Keratinocyte (primary cell): Measurements from ENCODE around the gene FNDC11. TPM values are rescaled to one million over a fixed set of nuclear protein-coding genes. Genes with fewer than 3 reads are reported as not detected.

ENCODE experiments used
- DNase-seq: peaks from one replicate; pipeline ENCODE4 v3.0.0-alpha.2; 2011; ENCODE audit warnings: low read depth, missing footprints, low spot score
- FAIRE-seq: peaks from 2 replicates; lab custom pipeline; 2011; peaks lifted over from hg19 to GRCh38; lab: Jason Lieb, UNC
- H2AFZ ChIP-seq: 2 replicates; pipeline ENCODE4 v1.6.0; 2012; ENCODE audit warnings: low read length, control low read depth, inconsistent platforms; ENCODE audit not compliant: control insufficient read depth
- H3K27ac ChIP-seq: 2 replicates; pipeline ENCODE4 v1.5.1; 2011; ENCODE audit warnings: low read length; ENCODE audit not compliant: control insufficient read depth, insufficient read depth
- H3K27me3 ChIP-seq: 3 replicates; pipeline ENCODE4 v1.6.0; 2011; ENCODE audit warnings: low read length; ENCODE audit not compliant: control insufficient read depth, insufficient read depth; ENCODE audit errors: extremely low read depth
- H3K36me3 ChIP-seq, 2 experiments: 2 replicates in 1 of 2; 3 replicates in 1 of 2; pipeline ENCODE4 v1.5.1; 2011; ENCODE audit warnings: low read length in 2 of 2, mild to moderate bottlenecking in 1 of 2; ENCODE audit not compliant: control insufficient read depth in 2 of 2, insufficient read depth in 2 of 2; ENCODE audit errors: extremely low read depth in 1 of 2
- H3K4me1 ChIP-seq: 3 replicates; pipeline ENCODE4 v1.5.1; 2011; ENCODE audit warnings: low read length; ENCODE audit not compliant: control insufficient read depth, insufficient read depth; ENCODE audit errors: extremely low read depth
- H3K4me2 ChIP-seq: 3 replicates; pipeline ENCODE4 v1.6.0; 2011; ENCODE audit warnings: low read depth, low read length; ENCODE audit not compliant: control insufficient read depth, insufficient read depth; ENCODE audit errors: extremely low read depth
- H3K4me3 ChIP-seq, 3 experiments: fragments of 200-600 bp in 1 of 3; sonication (generic) in 1 of 3; 2 replicates in 2 of 3; 3 replicates in 1 of 3; pipeline ENCODE4 v1.5.1; 2011 to 2016; ENCODE audit warnings: low read length in 3 of 3, mild to moderate bottlenecking in 3 of 3, control low read depth in 2 of 3, inconsistent platforms in 1 of 3, low read depth in 1 of 3, mixed read lengths in 1 of 3, mixed run types in 1 of 3, moderate library complexity in 1 of 3; ENCODE audit not compliant: control insufficient read depth in 2 of 3, insufficient read depth in 2 of 3; ENCODE audit errors: extremely low read depth in 1 of 3
- H3K79me2 ChIP-seq: 2 replicates; pipeline ENCODE4 v1.6.0; 2012; ENCODE audit warnings: low read length; ENCODE audit not compliant: control insufficient read depth, insufficient read depth
- H3K9ac ChIP-seq: 3 replicates; pipeline ENCODE4 v1.6.0; 2011; ENCODE audit warnings: low read length; ENCODE audit not compliant: control insufficient read depth, insufficient read depth; ENCODE audit errors: extremely low read depth
- H3K9me1 ChIP-seq: 3 replicates; pipeline ENCODE4 v1.6.0; 2011; ENCODE audit warnings: low read length; ENCODE audit not compliant: control insufficient read depth, insufficient read depth; ENCODE audit errors: extremely low read depth
- H3K9me3 ChIP-seq: 2 replicates; pipeline ENCODE4 v1.5.1; 2012; ENCODE audit warnings: low read depth, low read length; ENCODE audit not compliant: control insufficient read depth
- H4K20me1 ChIP-seq: 3 replicates; pipeline ENCODE4 v1.6.0; 2011; ENCODE audit warnings: low read length; ENCODE audit not compliant: control insufficient read depth, insufficient read depth; ENCODE audit errors: extremely low read depth
- EZH2 ChIP-seq: IDR thresholded peaks from one replicate; pipeline ENCODE4 v1.6.1; 2012; ENCODE audit warnings: inconsistent platforms, mild to moderate bottlenecking, low read length, moderate library complexity
- dilution Hi-C: fragments of 300-500 bp; cut with MboI; formaldehyde crosslinking; loops from one replicate; pipeline ENCODE4 v1.7.0; 2020; ENCODE audit warnings: low sequenced_read_pairs; ENCODE audit not compliant: extremely low pct_ligation_motif_present
- polyA plus RNA-seq, 5 experiments: library from polyadenylated mRNA; depleted of rRNA in 3 of 5; stranded (reverse) in 3 of 5; stranded (forward) in 1 of 5; unstranded in 1 of 5; fragments of >200 nt; gene quantifications; 1 replicate in 1 of 5; 2 replicates in 3 of 5; 3 replicates in 1 of 5; pipeline versions ENCODE4 v1.2.1 to v1.2.3, GENCODE V29; 2011 to 2012; ENCODE audit warnings: missing spikeins in 2 of 5, low read depth in 1 of 5, low replicate concordance in 1 of 5
- TF ChIP-seq, protein P1 (sequence below), 3 experiments: IDR thresholded peaks in 1 of 3; conservative IDR thresholded peaks in 1 of 3; optimal IDR thresholded peaks in 1 of 3; 2 replicates in 2 of 3; 3 replicates in 1 of 3; pipeline versions ENCODE3 to v1.5.1; 2011; ENCODE audit warnings: low read length in 3 of 3, mild to moderate bottlenecking in 3 of 3, moderate library complexity in 2 of 3, control low read depth in 1 of 3, inconsistent platforms in 1 of 3; ENCODE audit not compliant: insufficient read depth in 2 of 3; ENCODE audit errors: extremely low read depth in 1 of 3

FNDC11 gene
- polyA plus RNA-seq, 1 donor (not counting 4 experiments of a cell fraction or from before 2014, with no cell fraction given) = 0.55 TPM

DNA sequence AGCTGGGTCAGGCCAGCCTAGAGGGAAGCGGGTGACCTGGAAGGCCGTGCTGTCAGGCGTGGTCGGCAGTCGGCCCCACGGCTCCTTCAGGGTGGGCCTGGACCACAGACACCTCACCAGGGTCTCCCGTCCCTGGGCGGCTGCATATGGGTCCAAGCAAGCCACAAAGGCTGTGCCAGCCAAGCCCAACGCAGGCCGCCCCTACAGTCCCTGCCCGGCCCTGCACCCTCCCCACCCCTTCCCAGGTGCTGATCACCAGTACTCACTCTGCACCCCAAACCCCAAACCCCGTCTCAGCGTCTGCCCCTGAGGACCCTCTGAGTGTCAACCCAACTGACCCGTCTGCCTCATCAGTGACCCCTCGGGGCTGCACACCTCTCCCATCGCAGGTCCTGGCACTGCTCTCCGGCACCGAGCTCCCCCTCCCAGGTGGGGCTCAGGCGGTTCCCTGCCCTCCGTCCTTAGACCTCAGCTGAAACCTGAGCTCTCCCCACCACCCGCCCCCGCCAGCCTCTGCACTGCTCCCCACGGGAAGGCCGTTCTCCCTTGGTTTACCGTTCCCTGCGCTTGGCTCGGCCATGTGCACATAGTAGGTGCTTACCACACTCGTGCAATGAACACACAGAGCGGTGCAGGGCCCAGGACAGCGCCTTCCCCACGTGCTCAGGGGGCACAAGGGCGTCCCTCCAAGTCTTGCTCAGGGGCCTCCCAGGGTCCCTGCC lies 34.9 kb upstream of the FNDC11 start:
- FAIRE-seq (no peak), DNase-seq (no peak)
- H3K9me1 ChIP-seq = no peaks in the 10 kb centered on the region
- H3K4me1 ChIP-seq = peaks cover 10% of the 10 kb centered on the region
- H3K4me3 ChIP-seq = peak overlapping the region; percentile 46 to 96 (median 72)
- dilution Hi-C loops = no loop called here
- H3K27me3 ChIP-seq = no peaks in the 10 kb centered on the region
- TF ChIP-seq EZH2 = no peak
- TF ChIP-seq, protein P1, sequence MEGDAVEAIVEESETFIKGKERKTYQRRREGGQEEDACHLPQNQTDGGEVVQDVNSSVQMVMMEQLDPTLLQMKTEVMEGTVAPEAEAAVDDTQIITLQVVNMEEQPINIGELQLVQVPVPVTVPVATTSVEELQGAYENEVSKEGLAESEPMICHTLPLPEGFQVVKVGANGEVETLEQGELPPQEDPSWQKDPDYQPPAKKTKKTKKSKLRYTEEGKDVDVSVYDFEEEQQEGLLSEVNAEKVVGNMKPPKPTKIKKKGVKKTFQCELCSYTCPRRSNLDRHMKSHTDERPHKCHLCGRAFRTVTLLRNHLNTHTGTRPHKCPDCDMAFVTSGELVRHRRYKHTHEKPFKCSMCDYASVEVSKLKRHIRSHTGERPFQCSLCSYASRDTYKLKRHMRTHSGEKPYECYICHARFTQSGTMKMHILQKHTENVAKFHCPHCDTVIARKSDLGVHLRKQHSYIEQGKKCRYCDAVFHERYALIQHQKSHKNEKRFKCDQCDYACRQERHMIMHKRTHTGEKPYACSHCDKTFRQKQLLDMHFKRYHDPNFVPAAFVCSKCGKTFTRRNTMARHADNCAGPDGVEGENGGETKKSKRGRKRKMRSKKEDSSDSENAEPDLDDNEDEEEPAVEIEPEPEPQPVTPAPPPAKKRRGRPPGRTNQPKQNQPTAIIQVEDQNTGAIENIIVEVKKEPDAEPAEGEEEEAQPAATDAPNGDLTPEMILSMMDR (optimal IDR thresholded peaks at IDR 0.05 in 1 of 3, IDR thresholded peaks at IDR 0.05 in 1 of 3, conservative IDR thresholded peaks at IDR 0.05 in 1 of 3; ENCODE audit: extremely low read depth in 1 of 3, insufficient read depth in 2 of 3, low read length in 3 of 3) = no peak
- no peak overlapping the region for H3K27ac ChIP-seq
- peak overlapping the region; percentile 86 for H3K9ac ChIP-seq
- peaks cover 11 to 19% of the 10 kb centered on the region in 2 experiments for H3K36me3 ChIP-seq
- peaks cover 20% of the 10 kb centered on the region for H3K79me2 ChIP-seq
- peak overlapping the region; percentile 82 for H3K4me2 ChIP-seq
- peaks cover 16% of the 10 kb centered on the region for H4K20me1 ChIP-seq
- peak overlapping the region; percentile 83 for H2AFZ ChIP-seq
- H3K9me3 ChIP-seq = peaks cover 6% of the 10 kb centered on the region

DNA sequence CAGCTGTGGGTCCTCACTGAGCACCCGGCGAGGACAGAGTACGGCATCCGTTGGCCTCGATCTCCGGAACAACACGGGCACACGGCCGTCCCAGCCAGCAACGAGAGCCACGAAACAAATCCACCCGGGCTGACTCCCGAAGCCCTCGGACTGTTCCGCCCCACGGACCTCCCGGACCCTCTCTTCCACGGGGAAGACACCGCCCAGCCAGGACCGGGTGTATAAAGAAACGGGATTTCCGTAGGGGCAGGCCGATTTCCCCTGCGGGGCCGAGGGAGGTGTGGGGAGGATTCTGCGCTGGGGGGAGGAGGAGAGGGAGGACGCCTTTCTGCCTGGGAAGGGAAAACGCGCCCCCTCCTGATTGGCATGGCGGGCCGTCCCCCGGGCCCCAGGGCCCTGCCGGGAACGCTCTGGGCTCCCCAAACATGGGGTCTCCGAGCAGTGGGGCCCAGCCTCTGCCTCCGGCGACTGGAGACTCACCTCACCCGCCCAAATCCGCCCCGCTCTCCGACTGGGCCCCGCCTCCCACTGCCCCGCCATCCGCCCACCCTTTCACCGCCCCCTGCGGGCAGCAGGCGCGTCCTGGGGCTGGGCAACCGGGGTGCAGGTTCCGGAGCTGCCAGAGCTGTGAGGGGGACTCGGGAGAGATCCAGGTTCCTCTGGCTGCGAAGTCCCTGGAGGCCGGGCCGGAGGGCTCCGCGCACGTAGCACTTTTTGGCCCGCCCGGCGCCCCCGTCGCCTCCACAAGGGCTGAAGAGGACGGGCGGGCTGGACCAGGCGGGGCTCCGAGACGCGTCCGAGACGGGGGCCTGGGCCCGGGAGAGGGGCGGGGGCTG lies 34.1 kb upstream of the FNDC11 start:
- Histone ChIP-seq H4K20me1 (peaks cover 16% of the 10 kb centered on the region), H3K4me3 (peak overlapping the region; percentile 68 to 96 (median 72)), H3K9me3 (peaks cover 6% of the 10 kb centered on the region), H3K4me1 (peaks cover 10% of the 10 kb centered on the region), H3K27me3 (no peaks in the 10 kb centered on the region), H2AFZ (peak overlapping the region; percentile 83), H3K79me2 (peaks cover 20% of the 10 kb centered on the region), H3K9ac (peak overlapping the region; percentile 86), H3K4me2 (peak overlapping the region; percentile 82), H3K9me1 (no peaks in the 10 kb centered on the region), H3K27ac (peak overlapping the region; percentile 40), H3K36me3 (peaks cover 11 to 19% of the 10 kb centered on the region in 2 experiments)
- dilution Hi-C loops = no loop called here
- FAIRE-seq (no peak), DNase-seq (no peak)
- TF ChIP-seq, protein P1 (optimal IDR thresholded peaks at IDR 0.05 in 1 of 3, IDR thresholded peaks at IDR 0.05 in 1 of 3, conservative IDR thresholded peaks at IDR 0.05 in 1 of 3; ENCODE audit: extremely low read depth in 1 of 3, insufficient read depth in 2 of 3, low read length in 3 of 3) = peak in 2 of 3 experiments; percentile 29 to 33
- no peak for TF ChIP-seq EZH2
